HG03097 (cell line): ENCODE data around the gene BDNF.
"Not testable (repeated sequence)": the region's sequence is repeated elsewhere in the genome, so short reads cannot be mapped to it uniquely, and the experiment has no call there.

ENCODE experiments used
- ATAC-seq: cut with Tn5 transposase; IDR thresholded peaks from one replicate; pipeline ENCODE4 v1.9.1; 2021; ENCODE audit not compliant: unreplicated experiment, low FRiP score

BDNF gene

GRCh38 chr11:27700351-27701301 lies at the start of gene BDNF:
TSS of gene BDNF (minus strand) at chr11:27700455. CDS start at chr11:27658564, 41,891 bp downstream.
- ATAC-seq: no peak

- ATAC-seq: no peak
Measured at GRCh38 chr11:27740362-27741013, 40.2 kb upstream of the BDNF start.

GRCh38 chr11:27735281-27735680 lies 35.0 kb upstream of the BDNF start:
- no peak for ATAC-seq

- not testable (repeated sequence) for ATAC-seq
Measured at GRCh38 chr11:27731803-27732202, 31.5 kb upstream of the BDNF start.

GRCh38 chr11:27726981-27727380 lies 26.7 kb upstream of the BDNF start:
- no peak for ATAC-seq

GRCh38 chr11:27723687-27724086 lies 23.4 kb upstream of the BDNF start:
- ATAC-seq: no peak

GRCh38 chr11:27722953-27723344 lies 22.7 kb upstream of the BDNF start:
- ATAC-seq: no peak

GRCh38 chr11:27722117-27722952 lies 22.1 kb upstream of the BDNF start:
- ATAC-seq: no peak

- ATAC-seq: no peak
Measured at GRCh38 chr11:27721264-27722116, 21.2 kb upstream of the BDNF start.

GRCh38 chr11:27720277-27720830 lies 20.1 kb upstream of the BDNF start:
- no peak for ATAC-seq

GRCh38 chr11:27719546-27719925 lies 19.3 kb upstream of the BDNF start:
- no peak for ATAC-seq

- no peak for ATAC-seq
Measured at GRCh38 chr11:27718863-27719545, 18.7 kb upstream of the BDNF start.

- no peak for ATAC-seq
Measured at GRCh38 chr11:27718346-27718862, 18.1 kb upstream of the BDNF start.

GRCh38 chr11:27717801-27718229 lies 17.6 kb upstream of the BDNF start:
- no peak for ATAC-seq

- no peak for ATAC-seq
Measured at GRCh38 chr11:27717377-27717776, 17.1 kb upstream of the BDNF start.

GRCh38 chr11:27716835-27717234 lies 16.6 kb upstream of the BDNF start:
- no peak for ATAC-seq

- no peak for ATAC-seq
Measured at GRCh38 chr11:27716216-27716615, 16.0 kb upstream of the BDNF start.

- ATAC-seq: no peak
Measured at GRCh38 chr11:27711725-27712124, 11.5 kb upstream of the BDNF start.

- ATAC-seq: no peak
Measured at GRCh38 chr11:27710536-27710935, 10.3 kb upstream of the BDNF start.
